Astrocyte (in vitro differentiated cells and primary cell): Measurements from ENCODE around the gene PAH. TPM values are rescaled to one million over a fixed set of nuclear protein-coding genes. Genes with fewer than 3 reads are reported as not detected.
"Not testable (repeated sequence)": the region's sequence is repeated elsewhere in the genome, so short reads cannot be mapped to it uniquely, and the experiment has no call there.

Experiments used
- DNase-seq: peaks from one replicate; pipeline ENCODE4 v3.0.0-alpha.2; 2010; ENCODE audit warnings: low read depth
- FAIRE-seq: peaks from 2 replicates; lab custom pipeline; 2011; peaks lifted over from hg19 to GRCh38; lab: Jason Lieb, UNC
- H2AFZ ChIP-seq: 2 replicates; pipeline ENCODE4 v1.6.0; 2012; ENCODE audit warnings: low read depth, low read length, inconsistent platforms
- H3K27ac ChIP-seq: 2 replicates; pipeline ENCODE4 v1.5.1; 2011; ENCODE audit warnings: low read depth, low read length, inconsistent platforms
- H3K27me3 ChIP-seq: 2 replicates; pipeline ENCODE4 v1.6.0; 2011; ENCODE audit warnings: low read length, inconsistent platforms; ENCODE audit not compliant: insufficient read depth
- H3K36me3 ChIP-seq: 2 replicates; pipeline ENCODE4 v1.5.1; 2011; ENCODE audit warnings: low read length, inconsistent platforms; ENCODE audit not compliant: insufficient read depth
- H3K4me1 ChIP-seq: 2 replicates; pipeline ENCODE4 v1.5.1; 2011; ENCODE audit warnings: low read length, inconsistent platforms; ENCODE audit not compliant: insufficient read depth
- H3K4me2 ChIP-seq: 2 replicates; pipeline ENCODE4 v1.6.0; 2012; ENCODE audit warnings: low read length, inconsistent platforms
- H3K4me3 ChIP-seq: 2 replicates; pipeline ENCODE4 v1.5.1; 2011; ENCODE audit warnings: low read depth, mild to moderate bottlenecking, low read length, inconsistent platforms; ENCODE audit not compliant: insufficient read depth
- H3K79me2 ChIP-seq: 2 replicates; pipeline ENCODE4 v1.6.0; 2012; ENCODE audit warnings: mild to moderate bottlenecking, low read length, inconsistent platforms; ENCODE audit not compliant: insufficient read depth
- H3K9ac ChIP-seq: 2 replicates; pipeline ENCODE4 v1.6.0; 2012; ENCODE audit warnings: mild to moderate bottlenecking, low read length, inconsistent platforms
- H3K9me3 ChIP-seq: 2 replicates; pipeline ENCODE4 v1.5.1; 2012; ENCODE audit warnings: low read depth, mild to moderate bottlenecking, low read length, inconsistent platforms; ENCODE audit not compliant: insufficient read depth
- H4K20me1 ChIP-seq: 2 replicates; pipeline ENCODE4 v1.6.0; 2012; ENCODE audit warnings: low read length, inconsistent platforms; ENCODE audit not compliant: insufficient read depth
- H3K27ac Mint-ChIP-seq: one replicate; pipeline ENCODE4 v1.8.0; 2021; ENCODE audit warnings: mild to moderate bottlenecking, mixed read lengths; ENCODE audit not compliant: unreplicated experiment
- H3K27me3 Mint-ChIP-seq: one replicate; pipeline ENCODE4 v1.8.0; 2021; ENCODE audit warnings: low read depth, mixed read lengths; ENCODE audit not compliant: unreplicated experiment
- H3K36me3 Mint-ChIP-seq: one replicate; pipeline ENCODE4 v1.8.0; 2021; ENCODE audit warnings: low read depth, mixed read lengths; ENCODE audit not compliant: unreplicated experiment
- H3K4me1 Mint-ChIP-seq: one replicate; pipeline ENCODE4 v1.8.0; 2021; ENCODE audit warnings: low read depth, mixed read lengths; ENCODE audit not compliant: unreplicated experiment
- H3K4me3 Mint-ChIP-seq: one replicate; pipeline ENCODE4 v1.8.0; 2021; ENCODE audit warnings: mild to moderate bottlenecking, moderate library complexity, mixed read lengths; ENCODE audit not compliant: unreplicated experiment
- H3K9me3 Mint-ChIP-seq: one replicate; pipeline ENCODE4 v1.8.0; 2021; ENCODE audit warnings: mild to moderate bottlenecking, mixed read lengths; ENCODE audit not compliant: unreplicated experiment
- CTCF ChIP-seq: IDR thresholded peaks from 2 replicates; pipeline ENCODE4 v1.5.1; 2011; ENCODE audit warnings: low read depth, mild to moderate bottlenecking, inconsistent platforms, low read length, moderate library complexity; ENCODE audit not compliant: insufficient read depth
- EZH2 ChIP-seq: IDR thresholded peaks from 2 replicates; pipeline ENCODE4 v1.6.1; 2012; ENCODE audit warnings: mild to moderate bottlenecking, low read length, inconsistent platforms; ENCODE audit not compliant: insufficient read depth
- total RNA-seq: library from RNA; stranded (reverse); gene quantifications from 2 replicates; pipeline ENCODE4 v1.2.1, GENCODE V29; 2021

PAH gene
- total RNA-seq, 1 donor from 2014 or later, result not detected

GRCh38 chr12:102847131-102847530 is 69.9 kb downstream of the PAH start:
- Mint-ChIP-seq H3K27ac (no peak overlapping the region), H3K4me3 (peak overlapping the region; percentile 12), H3K27me3 (peaks cover 39% of the 10 kb centered on the region), H3K4me1 (peaks cover 8% of the 10 kb centered on the region), H3K36me3 (no peaks in the 10 kb centered on the region), H3K9me3 (peaks cover 7% of the 10 kb centered on the region)
- Histone ChIP-seq H2AFZ (no peak overlapping the region), H3K4me3 (no peak overlapping the region), H3K9me3 (no peaks in the 10 kb centered on the region), H3K79me2 (no peaks in the 10 kb centered on the region), H4K20me1 (no peaks in the 10 kb centered on the region), H3K36me3 (no peaks in the 10 kb centered on the region), H3K27me3 (no peaks in the 10 kb centered on the region), H3K4me2 (no peak overlapping the region), H3K9ac (no peak overlapping the region), H3K4me1 (no peaks in the 10 kb centered on the region), H3K27ac (no peak overlapping the region)
- no peak for FAIRE-seq
- TF ChIP-seq EZH2, result no peak
- no peak for TF ChIP-seq CTCF
- DNase-seq, result no peak

GRCh38 chr12:102833687-102834441 is 83.2 kb downstream of the PAH start:
- FAIRE-seq, result no peak
- no peak overlapping the region for H3K27ac Mint-ChIP-seq

GRCh38 chr12:102832826-102833225 is 84.2 kb downstream of the PAH start:
- not testable (repeated sequence) for FAIRE-seq, H4K20me1 ChIP-seq, H3K27me3 Mint-ChIP-seq, H3K4me1 Mint-ChIP-seq, H3K27me3 ChIP-seq, H3K9me3 Mint-ChIP-seq, H3K27ac ChIP-seq, H2AFZ ChIP-seq, H3K36me3 Mint-ChIP-seq, H3K4me3 ChIP-seq, H3K9me3 ChIP-seq, H3K36me3 ChIP-seq, H3K4me2 ChIP-seq, DNase-seq, H3K9ac ChIP-seq, H3K27ac Mint-ChIP-seq, H3K79me2 ChIP-seq, H3K4me3 Mint-ChIP-seq, H3K4me1 ChIP-seq

More at GRCh38 chr12:102833687-102834441, 83.2 kb downstream of the PAH start:
- H3K4me1 ChIP-seq, result no peaks in the 10 kb centered on the region
- H2AFZ ChIP-seq, result no peak overlapping the region
- no peak overlapping the region for H3K9ac ChIP-seq
- H3K36me3 Mint-ChIP-seq, result no peaks in the 10 kb centered on the region
- no peaks in the 10 kb centered on the region for H4K20me1 ChIP-seq
- H3K4me3 Mint-ChIP-seq, result no peak overlapping the region
- H3K27ac ChIP-seq, result no peak overlapping the region
- H3K4me2 ChIP-seq, result no peak overlapping the region
- TF ChIP-seq EZH2, result no peak
- TF ChIP-seq CTCF, result no peak
- no peaks in the 10 kb centered on the region for H3K27me3 ChIP-seq
- no peaks in the 10 kb centered on the region for H3K79me2 ChIP-seq
- no peak overlapping the region for H3K4me3 ChIP-seq
- H3K4me1 Mint-ChIP-seq, result no peaks in the 10 kb centered on the region
- H3K27me3 Mint-ChIP-seq, result peaks cover 4% of the 10 kb centered on the region
- H3K9me3 ChIP-seq, result no peaks in the 10 kb centered on the region
- H3K9me3 Mint-ChIP-seq, result no peaks in the 10 kb centered on the region
- no peak for DNase-seq
- H3K36me3 ChIP-seq, result no peaks in the 10 kb centered on the region
